Measurements from ENCODE around the gene OPN1LW. TPM values are rescaled to one million over a fixed set of nuclear protein-coding genes. Genes with fewer than 3 reads are reported as not detected.
"Not testable (repeated sequence)": the region's sequence is repeated elsewhere in the genome, so short reads cannot be mapped to it uniquely, and the experiment has no call there.

OPN1LW gene
- total RNA-seq, 1 donor from 2014 or later, result not detected

DNA sequence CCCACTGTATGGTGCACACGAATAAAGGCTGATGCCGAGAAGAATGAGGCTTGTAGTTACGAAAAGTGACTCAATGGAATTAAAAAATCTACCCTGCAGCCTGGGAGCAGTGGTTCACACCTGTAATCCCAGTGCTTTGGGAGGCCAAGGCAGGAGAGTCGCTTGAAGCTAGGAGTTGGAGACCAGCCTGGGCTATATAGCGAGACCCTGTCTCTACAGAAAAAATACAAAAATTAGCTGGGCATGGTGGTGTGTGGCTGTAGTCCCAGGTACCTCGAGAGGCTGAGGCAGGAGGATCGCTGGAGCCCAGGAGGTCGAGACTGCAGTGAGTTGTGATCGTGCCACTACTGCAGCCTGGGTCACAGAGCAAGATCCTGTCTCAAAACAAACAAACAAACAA, 11.7 kb upstream of the OPN1LW start:
- intact Hi-C loops (cut with micrococcal nuclease), result no loop called here

DNA sequence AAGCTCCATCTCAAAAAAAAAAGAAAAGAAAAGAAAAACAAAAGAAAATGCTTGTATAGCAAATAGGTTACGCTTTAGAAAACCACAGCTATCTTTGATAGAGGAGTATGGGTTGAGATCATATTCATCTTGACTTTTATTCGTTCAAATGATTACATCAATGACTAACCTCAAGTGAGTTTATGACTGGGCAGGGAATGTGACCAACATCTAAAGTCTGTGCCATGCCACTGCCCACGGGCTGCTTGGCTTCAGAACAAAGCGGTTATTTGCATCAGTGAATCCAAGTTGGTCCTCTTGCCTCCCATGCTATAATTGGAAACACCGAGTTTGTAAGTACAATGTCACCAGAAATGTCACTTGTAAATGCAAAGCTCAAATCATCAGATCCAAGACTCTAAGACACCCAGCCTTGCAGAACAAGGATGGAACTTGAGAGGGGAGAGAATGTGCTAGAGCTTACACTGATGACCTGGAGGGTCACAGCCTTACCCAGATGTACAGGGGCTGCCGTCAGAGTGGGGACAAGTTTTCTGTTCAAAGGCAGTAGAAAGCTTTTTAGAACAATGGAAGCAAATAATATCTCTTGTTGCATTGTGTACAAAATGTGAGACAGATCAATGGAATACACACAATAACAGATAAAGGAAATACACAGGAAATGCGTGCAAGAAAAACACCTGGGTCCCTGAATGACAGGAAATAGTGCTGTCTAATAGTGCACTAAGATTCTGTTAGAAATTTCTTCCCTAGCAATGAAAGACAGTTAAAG, 8.4 kb upstream of the OPN1LW start:
- intact Hi-C loops (cut with micrococcal nuclease), result loop anchor here (2.0 kb wide), 1 partner anchor 39 kb away; the partner anchor contains the start of gene MECP2

DNA sequence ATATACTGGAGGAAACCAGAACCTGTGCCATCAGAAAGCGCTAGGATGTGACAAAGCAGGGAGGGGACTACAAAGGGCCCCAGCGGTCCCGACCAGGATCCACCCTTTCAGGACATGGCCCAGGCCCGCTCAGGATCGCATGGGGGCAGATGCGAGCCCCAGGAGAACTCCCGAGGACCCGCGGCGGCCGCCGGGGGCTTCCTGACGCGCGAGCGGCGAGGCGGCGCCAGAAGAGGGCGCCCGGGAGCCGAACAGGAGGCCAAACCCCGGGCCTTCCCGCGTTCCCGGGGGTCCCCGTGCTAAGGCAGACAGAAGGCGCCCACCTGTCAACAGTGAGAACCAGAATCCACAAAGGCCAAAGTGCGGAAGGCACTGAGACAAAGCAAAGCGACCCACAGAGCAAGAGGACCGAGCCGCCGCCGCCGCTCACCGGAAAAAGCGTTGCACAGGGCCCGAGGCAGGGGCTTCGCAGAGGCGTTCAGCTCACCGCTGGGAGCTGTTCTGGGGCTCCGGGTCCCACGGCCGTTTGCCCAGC, 7.3 kb upstream of the OPN1LW start:
- intact Hi-C loops (cut with micrococcal nuclease), result loop anchor here (2.0 kb wide), 1 partner anchor 40 kb away; the partner anchor contains the start of gene MECP2

DNA sequence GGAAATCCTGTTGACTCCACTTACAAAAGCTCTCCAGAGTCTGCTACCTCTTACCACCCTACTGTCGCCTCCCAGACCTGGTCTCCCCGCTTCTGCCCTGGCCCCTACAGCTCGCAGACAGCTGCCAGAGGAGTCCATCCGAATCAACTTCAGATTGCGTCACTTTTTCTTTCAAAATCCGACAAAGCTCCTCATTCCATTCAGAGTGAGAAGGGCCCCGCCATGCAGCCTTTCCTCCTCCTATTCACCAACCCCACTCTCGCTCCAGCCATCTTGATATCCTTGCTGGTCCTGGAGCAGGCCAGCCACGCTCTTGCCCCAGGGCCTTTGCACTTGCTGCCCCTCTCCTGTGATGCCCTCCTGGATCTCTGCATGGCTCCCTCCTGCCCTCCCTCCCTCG, 5.2 kb upstream of the OPN1LW start:
- intact Hi-C loops (cut with micrococcal nuclease), result no loop called here

DNA sequence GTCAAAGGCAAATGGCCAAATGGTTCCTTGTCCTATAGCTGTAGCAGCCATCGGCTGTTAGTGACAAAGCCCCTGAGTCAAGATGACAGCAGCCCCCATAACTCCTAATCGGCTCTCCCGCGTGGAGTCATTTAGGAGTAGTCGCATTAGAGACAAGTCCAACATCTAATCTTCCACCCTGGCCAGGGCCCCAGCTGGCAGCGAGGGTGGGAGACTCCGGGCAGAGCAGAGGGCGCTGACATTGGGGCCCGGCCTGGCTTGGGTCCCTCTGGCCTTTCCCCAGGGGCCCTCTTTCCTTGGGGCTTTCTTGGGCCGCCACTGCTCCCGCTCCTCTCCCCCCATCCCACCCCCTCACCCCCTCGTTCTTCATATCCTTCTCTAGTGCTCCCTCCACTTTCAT, 3.8 kb upstream of the OPN1LW start:
- intact Hi-C loops (cut with micrococcal nuclease), result no loop called here

DNA sequence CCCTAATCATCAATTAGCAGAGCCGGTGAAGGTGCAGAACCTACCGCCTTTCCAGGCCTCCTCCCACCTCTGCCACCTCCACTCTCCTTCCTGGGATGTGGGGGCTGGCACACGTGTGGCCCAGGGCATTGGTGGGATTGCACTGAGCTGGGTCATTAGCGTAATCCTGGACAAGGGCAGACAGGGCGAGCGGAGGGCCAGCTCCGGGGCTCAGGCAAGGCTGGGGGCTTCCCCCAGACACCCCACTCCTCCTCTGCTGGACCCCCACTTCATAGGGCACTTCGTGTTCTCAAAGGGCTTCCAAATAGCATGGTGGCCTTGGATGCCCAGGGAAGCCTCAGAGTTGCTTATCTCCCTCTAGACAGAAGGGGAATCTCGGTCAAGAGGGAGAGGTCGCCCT, 3.3 kb upstream of the OPN1LW start:
- intact Hi-C loops (cut with micrococcal nuclease), result no loop called here

DNA sequence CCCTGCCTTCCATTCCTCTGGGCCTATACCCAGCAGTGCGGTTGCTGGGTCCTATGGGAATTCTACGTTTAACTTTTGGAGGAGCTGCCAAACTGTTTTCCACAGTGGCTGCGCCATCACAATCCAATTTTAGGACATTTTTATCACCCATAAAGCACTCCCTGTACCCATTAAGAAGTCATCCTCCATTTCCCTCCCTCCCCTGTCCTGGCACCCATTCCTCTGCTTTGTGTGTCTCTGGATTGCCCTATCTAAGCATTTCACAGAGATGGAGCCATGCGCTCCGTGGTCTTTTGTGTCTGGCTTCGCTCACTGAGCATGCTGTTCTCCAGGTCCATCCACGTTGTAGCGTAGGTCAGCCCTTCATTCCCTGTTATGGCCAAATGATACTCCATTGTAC, 1.7 kb upstream of the OPN1LW start:
- intact Hi-C loops (cut with micrococcal nuclease), result no loop called here

DNA sequence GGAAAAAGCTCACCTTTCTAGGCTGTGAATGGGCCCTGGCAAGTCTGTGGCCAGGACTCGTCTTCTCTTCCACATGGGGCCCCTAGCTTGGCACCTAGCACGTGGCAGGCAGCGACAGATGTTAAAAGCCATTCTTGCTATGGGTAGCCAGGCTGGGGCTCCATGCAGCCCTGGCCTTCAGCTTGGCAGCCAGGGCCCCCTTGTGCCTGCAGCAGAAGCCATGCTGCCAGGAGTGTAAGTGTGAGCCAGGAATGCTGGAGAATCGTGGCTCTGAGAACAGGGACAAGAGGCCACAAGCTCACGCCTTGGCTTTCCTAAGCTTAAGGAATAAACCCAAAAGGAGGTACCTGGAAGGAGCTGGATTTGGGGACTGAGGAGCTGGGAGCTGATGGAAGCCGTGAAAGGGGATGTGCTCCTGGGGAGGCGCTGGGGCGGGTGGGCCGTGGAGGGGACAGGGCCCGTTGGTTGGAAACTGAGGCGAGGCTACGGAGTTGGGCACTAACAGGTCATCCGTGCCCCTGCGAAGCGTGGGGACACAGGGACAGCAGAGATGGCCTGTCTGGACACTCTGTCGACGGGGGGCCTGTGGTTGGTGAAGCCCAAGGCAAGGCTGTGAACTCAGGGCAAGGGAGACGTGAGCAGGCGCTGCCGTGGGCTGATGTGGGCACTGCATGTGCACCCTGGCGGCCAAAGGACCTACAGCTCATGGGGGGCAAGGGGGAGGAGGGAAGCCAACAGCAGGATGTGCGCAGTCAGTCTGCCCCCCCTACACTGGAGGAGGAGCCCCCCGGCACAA, 895 bp upstream of the OPN1LW start:
- intact Hi-C loops (cut with micrococcal nuclease), result no loop called here

DNA sequence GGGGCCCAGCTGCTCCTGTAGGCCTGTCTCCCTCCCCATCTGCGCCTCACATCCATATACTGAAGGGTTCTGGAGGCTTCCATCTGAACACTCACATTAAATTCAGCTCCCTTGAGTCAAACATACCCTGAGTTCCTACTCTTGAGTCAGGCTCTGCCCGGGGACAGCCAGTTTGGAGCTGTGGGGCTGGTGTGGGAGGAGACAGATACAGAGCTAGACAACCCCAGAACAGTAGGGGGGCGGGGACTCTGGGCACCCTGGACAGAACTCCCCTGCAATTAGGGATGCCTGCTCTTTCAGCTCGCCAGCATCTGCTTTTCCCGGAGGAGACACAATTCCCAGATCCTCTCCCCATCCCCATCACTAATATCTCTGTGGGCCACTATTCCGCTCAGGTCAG, 7.0 kb downstream of the OPN1LW start:
- intact Hi-C loops (cut with micrococcal nuclease), result not testable (repeated sequence)

DNA sequence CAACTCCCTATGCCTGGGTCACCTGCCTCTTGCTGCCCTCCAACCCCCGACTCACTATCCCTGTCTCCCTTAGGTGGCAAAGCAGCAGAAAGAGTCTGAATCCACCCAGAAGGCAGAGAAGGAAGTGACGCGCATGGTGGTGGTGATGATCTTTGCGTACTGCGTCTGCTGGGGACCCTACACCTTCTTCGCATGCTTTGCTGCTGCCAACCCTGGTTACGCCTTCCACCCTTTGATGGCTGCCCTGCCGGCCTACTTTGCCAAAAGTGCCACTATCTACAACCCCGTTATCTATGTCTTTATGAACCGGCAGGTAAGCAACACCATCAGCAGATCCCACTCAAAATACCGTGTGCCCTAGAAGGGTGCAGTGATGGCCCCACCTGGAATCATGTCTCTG, 12.2 kb downstream of the OPN1LW start:
- intact Hi-C loops (cut with micrococcal nuclease), result not testable (repeated sequence)

DNA sequence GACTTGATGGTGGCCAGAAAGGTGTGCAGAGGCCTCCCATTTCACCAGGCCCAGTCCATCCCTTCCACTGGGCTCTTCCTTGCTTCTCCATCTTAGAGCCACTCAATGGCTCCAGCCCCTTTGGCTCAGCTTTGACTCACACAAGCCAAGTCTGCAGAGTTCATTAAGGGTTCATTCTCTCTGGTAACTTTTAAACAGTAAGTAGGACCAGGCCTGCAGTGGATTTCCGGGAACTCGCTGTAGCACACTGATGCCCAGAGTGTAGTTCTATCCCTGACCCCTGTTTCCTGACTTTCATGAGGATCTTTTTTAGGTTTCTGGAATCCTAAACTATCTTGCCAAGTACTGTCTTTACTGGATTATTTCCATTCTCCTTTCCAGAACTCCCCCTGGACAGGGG, 13.2 kb downstream of the OPN1LW start:
- intact Hi-C loops (cut with micrococcal nuclease), result not testable (repeated sequence)

DNA sequence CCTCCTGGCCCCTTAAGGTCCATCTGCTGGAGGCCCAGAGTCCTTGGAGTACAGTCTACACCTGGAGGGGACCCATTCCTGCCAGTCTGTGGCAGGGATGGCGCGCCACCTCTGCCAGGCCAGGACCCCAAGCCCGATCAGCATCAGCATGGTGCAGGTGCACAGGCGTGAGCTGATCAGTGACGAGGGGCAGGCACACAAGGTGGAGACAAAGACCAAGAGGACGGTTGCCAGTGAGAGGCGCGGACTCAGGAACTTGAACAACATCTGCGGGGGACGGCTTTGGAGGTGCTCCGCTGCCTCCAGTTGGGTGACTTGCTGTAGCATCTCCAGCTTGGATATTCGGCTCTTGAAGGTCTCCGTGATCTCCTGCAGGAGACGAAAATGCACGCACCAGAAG, 15.3 kb downstream of the OPN1LW start:
- intact Hi-C loops (cut with micrococcal nuclease), result not testable (repeated sequence)

DNA sequence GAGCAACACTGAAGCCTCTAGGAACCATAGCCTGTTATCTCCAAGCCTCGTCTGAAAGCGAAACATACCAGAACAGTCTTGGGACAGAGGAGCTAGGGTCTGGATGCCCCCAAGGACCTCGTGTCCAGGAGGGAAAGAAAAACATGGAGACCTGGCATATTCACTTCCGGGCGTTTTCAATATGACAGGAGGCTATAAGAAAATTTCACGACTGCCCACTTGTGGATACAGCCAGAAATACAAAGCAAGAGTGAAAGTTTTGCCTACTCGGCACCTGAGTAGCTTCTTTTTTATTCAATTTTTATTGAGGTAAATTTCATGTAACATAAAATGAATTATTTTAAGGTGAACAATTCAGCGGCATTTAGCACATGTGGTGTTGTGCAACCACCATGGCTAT, 20.9 kb downstream of the OPN1LW start:
- intact Hi-C loops (cut with micrococcal nuclease), result not testable (repeated sequence)

DNA sequence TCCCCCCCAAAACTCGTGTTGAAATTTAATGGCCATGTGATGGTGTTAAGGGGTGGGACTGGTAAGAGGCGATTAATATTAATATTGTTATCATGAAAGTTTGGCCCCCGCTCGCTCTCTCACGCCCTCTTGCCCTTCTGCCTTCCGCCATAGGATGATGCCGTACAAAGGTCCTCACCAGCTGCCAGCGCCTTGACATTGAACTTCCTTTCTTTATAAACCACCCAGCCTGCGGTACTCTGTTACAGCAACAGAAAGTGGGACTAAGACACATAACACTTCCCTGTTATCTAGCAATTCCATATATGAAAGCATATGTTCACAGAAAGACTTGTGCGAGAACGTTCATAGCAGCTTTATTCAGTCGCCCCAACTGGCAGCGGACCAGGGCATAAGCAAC, 24.3 kb downstream of the OPN1LW start:
- intact Hi-C loops (cut with micrococcal nuclease), result not testable (repeated sequence)

DNA sequence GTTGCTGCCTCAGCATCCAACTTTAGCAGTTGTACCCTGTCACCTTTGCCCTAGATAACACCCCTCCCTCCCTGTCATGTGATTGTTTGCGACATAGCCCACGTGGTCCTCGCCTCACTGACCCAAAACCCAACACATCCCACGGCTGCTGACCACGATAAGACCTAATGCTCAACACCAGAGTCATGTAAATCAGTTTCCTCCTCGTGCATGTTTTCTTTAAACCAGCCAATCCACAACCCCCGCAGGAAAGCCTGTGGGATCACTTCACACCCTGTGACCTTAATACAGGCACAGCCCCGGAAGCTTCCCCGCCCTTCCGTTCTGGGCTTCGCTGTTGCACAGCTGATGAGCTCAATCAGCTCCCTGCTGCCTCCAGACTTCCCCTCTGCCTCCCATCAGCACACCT, 28.5 kb downstream of the OPN1LW start:
- intact Hi-C loops (cut with micrococcal nuclease), result not testable (repeated sequence)

DNA sequence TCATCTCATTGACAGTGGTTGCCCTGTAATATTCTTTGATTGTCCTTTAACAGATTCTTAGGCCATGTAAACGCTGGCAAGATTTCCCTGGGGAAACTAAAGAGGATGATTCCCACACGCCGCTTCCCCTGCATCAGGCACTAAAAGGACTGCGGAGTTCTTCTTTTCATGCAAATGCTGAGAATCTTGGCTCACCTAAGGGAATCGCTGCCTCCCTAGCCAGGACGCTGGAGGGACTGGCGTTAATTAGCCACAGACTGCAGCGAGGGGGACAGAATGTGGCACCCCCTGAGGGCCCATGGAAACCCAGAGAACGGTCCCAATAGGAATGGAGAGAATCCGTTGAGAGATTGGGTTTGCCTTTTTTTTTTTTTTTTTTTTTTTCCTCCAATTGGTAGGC, 30.3 kb downstream of the OPN1LW start:
- intact Hi-C loops (cut with micrococcal nuclease), result not testable (repeated sequence)

DNA sequence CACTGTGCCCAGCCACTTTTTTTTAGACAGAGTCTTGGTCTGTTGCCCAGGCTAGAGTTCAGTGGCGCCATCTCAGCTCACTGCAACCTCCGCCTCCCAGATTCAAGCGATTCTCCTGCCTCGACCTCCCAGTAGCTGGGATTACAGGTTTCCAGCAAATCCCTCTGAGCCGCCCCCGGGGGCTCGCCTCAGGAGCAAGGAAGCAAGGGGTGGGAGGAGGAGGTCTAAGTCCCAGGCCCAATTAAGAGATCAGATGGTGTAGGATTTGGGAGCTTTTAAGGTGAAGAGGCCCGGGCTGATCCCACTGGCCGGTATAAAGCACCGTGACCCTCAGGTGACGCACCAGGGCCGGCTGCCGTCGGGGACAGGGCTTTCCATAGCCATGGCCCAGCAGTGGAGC, 38.3 kb downstream of the OPN1LW start, which contains the start of gene OPN1MW:
Gene OPN1MW (plus strand): TSS at position 301 of the 400 bp plus-strand sequence. CDS start 82 bp downstream, at position 383.
- intact Hi-C loops (cut with micrococcal nuclease), result not testable (repeated sequence)

DNA sequence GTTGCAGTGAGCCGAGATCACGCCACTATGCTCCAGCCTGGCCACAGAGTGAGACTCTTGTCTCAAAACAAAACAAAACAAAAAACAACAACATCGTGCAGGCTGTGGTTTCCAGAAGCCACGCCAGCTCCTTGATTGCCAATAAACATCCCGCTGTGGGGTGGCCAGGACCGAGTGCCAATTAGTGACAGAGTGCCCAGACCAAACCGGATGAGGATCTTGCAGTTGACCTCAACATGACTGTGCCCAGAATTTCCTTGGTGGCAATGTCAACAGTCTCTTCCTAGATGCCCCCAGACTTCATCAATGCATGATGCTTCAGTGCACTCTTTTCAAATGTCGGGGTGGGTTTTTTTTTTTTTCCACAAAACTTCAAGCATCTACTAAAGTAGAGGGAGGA, 39.8 kb downstream of the OPN1LW start:
- intact Hi-C loops (cut with micrococcal nuclease), result not testable (repeated sequence)

DNA sequence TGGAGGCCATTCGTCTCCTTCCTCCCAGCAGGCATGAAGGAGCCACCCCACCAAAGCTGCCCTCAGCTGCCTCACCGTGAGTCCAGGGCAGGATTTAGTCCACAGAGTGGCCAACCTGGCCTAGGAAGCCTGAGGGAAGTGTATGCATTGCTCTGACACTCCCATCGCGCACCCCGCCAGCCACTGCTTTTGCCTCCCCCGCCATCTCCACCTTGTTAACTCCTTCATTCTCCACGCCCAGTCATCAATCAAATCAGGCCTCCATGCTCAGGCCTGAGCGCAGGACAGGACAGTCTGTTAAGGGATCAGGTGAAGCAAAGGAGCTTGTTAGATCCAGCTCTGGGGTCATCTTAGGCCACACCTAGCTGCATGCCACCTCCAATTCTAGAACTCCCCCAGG, 48.8 kb downstream of the OPN1LW start:
- intact Hi-C loops (cut with micrococcal nuclease), result not testable (repeated sequence)

DNA sequence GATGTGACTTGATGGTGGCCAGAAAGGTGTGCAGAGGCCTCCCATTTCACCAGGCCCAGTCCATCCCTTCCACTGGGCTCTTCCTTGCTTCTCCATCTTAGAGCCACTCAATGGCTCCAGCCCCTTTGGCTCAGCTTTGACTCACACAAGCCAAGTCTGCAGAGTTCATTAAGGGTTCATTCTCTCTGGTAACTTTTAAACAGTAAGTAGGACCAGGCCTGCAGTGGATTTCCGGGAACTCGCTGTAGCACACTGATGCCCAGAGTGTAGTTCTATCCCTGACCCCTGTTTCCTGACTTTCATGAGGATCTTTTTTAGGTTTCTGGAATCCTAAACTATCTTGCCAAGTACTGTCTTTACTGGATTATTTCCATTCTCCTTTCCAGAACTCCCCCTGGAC, 50.3 kb downstream of the OPN1LW start:
- intact Hi-C loops (cut with micrococcal nuclease), result not testable (repeated sequence)

DNA sequence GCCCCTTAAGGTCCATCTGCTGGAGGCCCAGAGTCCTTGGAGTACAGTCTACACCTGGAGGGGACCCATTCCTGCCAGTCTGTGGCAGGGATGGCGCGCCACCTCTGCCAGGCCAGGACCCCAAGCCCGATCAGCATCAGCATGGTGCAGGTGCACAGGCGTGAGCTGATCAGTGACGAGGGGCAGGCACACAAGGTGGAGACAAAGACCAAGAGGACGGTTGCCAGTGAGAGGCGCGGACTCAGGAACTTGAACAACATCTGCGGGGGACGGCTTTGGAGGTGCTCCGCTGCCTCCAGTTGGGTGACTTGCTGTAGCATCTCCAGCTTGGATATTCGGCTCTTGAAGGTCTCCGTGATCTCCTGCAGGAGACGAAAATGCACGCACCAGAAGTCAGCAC, 52.4 kb downstream of the OPN1LW start:
- intact Hi-C loops (cut with micrococcal nuclease), result not testable (repeated sequence)

All from T-helper 2 cell treated with Interferon-gamma antibody and Interleukin-4, amounts not matched to agents 100 ng/mL and 5 ng/mL, for 36 hours (primary cell).